Measurements from ENCODE around the gene RBAK.

DNA sequence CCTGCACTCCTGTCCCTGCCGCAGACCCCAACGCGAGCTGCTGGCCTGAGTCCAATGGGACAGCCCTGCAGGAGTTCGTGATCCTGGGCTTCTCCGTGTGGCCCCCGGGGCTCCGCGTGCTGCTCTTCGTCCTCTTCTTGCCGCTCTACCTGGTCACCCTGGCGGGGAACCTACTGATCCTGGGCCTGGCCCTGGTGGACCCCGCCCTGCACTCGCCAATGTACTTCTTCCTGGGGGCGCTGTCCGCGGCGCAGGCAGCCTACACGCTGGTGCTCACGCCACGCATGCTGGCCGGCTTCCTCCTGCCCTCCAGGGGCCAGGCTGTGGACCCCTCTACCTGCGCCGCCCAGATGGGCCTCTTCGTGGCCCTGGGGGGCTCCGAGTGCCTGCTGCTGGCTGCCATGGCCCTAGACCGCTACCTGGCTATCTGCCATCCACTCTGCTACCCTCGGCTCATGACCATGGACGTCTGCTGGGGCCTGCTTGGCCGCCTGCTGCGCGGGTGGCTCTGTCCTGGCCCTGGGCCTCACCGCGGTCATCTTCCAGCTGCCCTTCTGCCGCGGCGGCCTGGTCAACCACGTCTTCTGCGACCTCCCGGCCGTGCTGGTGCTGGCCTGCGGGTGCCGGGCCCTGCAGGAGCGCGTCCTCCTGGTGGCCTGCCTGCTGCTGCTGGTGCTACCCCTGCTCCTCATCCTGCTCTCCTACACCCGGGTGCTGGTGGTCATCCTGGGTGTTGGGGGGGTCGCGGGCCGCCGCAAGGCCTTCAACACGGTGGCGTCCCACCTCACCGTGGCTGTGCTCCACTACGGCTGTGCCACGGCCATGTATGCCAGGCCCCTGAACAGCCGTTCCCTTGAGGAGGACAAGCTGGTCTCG is 71.7 kb downstream of the RBAK start:
- TF ChIP-seq POLR2AphosphoS5 (IDR thresholded peaks at IDR 0.05; ENCODE audit: low read depth, low read length), result no peak
- TF ChIP-seq, protein P1, sequence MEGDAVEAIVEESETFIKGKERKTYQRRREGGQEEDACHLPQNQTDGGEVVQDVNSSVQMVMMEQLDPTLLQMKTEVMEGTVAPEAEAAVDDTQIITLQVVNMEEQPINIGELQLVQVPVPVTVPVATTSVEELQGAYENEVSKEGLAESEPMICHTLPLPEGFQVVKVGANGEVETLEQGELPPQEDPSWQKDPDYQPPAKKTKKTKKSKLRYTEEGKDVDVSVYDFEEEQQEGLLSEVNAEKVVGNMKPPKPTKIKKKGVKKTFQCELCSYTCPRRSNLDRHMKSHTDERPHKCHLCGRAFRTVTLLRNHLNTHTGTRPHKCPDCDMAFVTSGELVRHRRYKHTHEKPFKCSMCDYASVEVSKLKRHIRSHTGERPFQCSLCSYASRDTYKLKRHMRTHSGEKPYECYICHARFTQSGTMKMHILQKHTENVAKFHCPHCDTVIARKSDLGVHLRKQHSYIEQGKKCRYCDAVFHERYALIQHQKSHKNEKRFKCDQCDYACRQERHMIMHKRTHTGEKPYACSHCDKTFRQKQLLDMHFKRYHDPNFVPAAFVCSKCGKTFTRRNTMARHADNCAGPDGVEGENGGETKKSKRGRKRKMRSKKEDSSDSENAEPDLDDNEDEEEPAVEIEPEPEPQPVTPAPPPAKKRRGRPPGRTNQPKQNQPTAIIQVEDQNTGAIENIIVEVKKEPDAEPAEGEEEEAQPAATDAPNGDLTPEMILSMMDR (IDR thresholded peaks at IDR 0.05 in 2 of 3, conservative IDR thresholded peaks at IDR 0.05 in 1 of 3; ENCODE audit: borderline replicate concordance in 1 of 3, insufficient read depth in 1 of 3, low read depth in 2 of 3, low read length in 2 of 3), result no peak
- no peak for TF ChIP-seq RAD21 (IDR thresholded peaks at IDR 0.05; ENCODE audit: low read depth)
- TF ChIP-seq ZFX (IDR thresholded peaks at IDR 0.05), result no peak
- TF ChIP-seq POLR2A (IDR thresholded peaks at IDR 0.05; ENCODE audit: borderline replicate concordance, extremely low read depth, insufficient read depth, insufficient read length), result no peak
- TF ChIP-seq, protein P2, sequence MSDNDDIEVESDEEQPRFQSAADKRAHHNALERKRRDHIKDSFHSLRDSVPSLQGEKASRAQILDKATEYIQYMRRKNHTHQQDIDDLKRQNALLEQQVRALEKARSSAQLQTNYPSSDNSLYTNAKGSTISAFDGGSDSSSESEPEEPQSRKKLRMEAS (IDR thresholded peaks at IDR 0.05), result no peak
- no peak for TF ChIP-seq EZH2 (IDR thresholded peaks at IDR 0.05)
- TF ChIP-seq SIN3A (IDR thresholded peaks at IDR 0.05; ENCODE audit: low read depth), result no peak
- TF ChIP-seq CEBPB (IDR thresholded peaks at IDR 0.05; ENCODE audit: low read depth), result no peak
- TF ChIP-seq YY1 (IDR thresholded peaks at IDR 0.05; ENCODE audit: extremely low read depth, insufficient replicate concordance, low read depth, low read length), result no peak
- no peak for TF ChIP-seq EZH2phosphoT487 (IDR thresholded peaks at IDR 0.05; ENCODE audit: borderline replicate concordance)
- no peak for TF ChIP-seq FOSL1 (IDR thresholded peaks at IDR 0.05; ENCODE audit: low read depth)
- TF ChIP-seq, protein P3, sequence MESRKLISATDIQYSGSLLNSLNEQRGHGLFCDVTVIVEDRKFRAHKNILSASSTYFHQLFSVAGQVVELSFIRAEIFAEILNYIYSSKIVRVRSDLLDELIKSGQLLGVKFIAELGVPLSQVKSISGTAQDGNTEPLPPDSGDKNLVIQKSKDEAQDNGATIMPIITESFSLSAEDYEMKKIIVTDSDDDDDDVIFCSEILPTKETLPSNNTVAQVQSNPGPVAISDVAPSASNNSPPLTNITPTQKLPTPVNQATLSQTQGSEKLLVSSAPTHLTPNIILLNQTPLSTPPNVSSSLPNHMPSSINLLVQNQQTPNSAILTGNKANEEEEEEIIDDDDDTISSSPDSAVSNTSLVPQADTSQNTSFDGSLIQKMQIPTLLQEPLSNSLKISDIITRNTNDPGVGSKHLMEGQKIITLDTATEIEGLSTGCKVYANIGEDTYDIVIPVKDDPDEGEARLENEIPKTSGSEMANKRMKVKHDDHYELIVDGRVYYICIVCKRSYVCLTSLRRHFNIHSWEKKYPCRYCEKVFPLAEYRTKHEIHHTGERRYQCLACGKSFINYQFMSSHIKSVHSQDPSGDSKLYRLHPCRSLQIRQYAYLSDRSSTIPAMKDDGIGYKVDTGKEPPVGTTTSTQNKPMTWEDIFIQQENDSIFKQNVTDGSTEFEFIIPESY (IDR thresholded peaks at IDR 0.05; ENCODE audit: extremely low read depth, insufficient replicate concordance, low read length), result no peak
